Thyroid gland (tissue), 4 donors: ENCODE measurements around the gene SLC36A3. TPM values are rescaled to one million over a fixed set of nuclear protein-coding genes. Genes with fewer than 3 reads are reported as not detected.

Experiments
- DNase-seq, 2 donors: peaks; one replicate each; pipeline ENCODE4 v3.0.0-alpha.2; 2019
- H3K27ac ChIP-seq, 3 donors: fragments of 200-600 bp; sonication (generic); 1 replicate in 2 of 3; 2 replicates in 1 of 3; pipeline ENCODE4 v1.5.1; 2016 to 2019; ENCODE audit warnings: mild to moderate bottlenecking in 1 of 3, moderate library complexity in 1 of 3
- H3K27me3 ChIP-seq: fragments of 200-600 bp; sonication (generic); one replicate; pipeline ENCODE4 v1.5.1; 2019
- H3K36me3 ChIP-seq, 2 donors: fragments of 200-600 bp; sonication (generic); one replicate each; pipeline ENCODE4 v1.5.1; 2016 to 2019
- H3K4me1 ChIP-seq, 2 donors: fragments of 200-600 bp; sonication (generic); one replicate each; pipeline ENCODE4 v1.5.1; 2017 to 2019
- H3K4me3 ChIP-seq, 3 donors: fragments of 200-600 bp; sonication (generic); replicated peaks in 1 of 3; 1 replicate in 2 of 3; 2 replicates in 1 of 3; pipeline ENCODE4 v1.5.1; 2016; ENCODE audit warnings: mild to moderate bottlenecking in 1 of 3
- H3K9me3 ChIP-seq: fragments of 200-600 bp; sonication (generic); one replicate; pipeline ENCODE4 v1.5.1; 2017
- POLR2A ChIP-seq, 2 donors: fragments of 450-650 bp; IDR thresholded peaks; one replicate each; pipeline ENCODE4 v1.6.1; 2017; ENCODE audit warnings: antibody characterized with exemption in 2 of 2, mild to moderate bottlenecking in 2 of 2, moderate library complexity in 1 of 2
- WGBS, 2 donors: methylation state at CpG; one replicate each; pipeline ENCODE4 v1.1.5; 2017; 5-methylcytosine and 5-hydroxymethylcytosine counted together
- intact Hi-C: fragments of 100-400 bp; cut with DNase I; formaldehyde crosslinking; loops from one replicate; pipeline ENCODE4 v1.15.1; 2023
- total RNA-seq, 4 donors: library from RNA; depleted of rRNA; stranded (reverse); fragments of >200 nt; gene quantifications; one replicate each; pipeline ENCODE4 v1.2.3, GENCODE V29; 2016
- TF ChIP-seq, protein P1 (sequence below), 6 experiments: fragments of 200-600 bp in 3 of 6; fragments of 450-650 bp in 3 of 6; sonication (generic) in 3 of 6; IDR thresholded peaks; one replicate each; pipeline ENCODE4 v1.5.1; 2016 to 2019; ENCODE audit warnings: antibody characterized with exemption in 6 of 6, mild to moderate bottlenecking in 2 of 6, inconsistent platforms in 1 of 6, moderate library complexity in 1 of 6

The SLC36A3 gene
- total RNA-seq, 4 donors from 2014 or later, result not detected

DNA sequence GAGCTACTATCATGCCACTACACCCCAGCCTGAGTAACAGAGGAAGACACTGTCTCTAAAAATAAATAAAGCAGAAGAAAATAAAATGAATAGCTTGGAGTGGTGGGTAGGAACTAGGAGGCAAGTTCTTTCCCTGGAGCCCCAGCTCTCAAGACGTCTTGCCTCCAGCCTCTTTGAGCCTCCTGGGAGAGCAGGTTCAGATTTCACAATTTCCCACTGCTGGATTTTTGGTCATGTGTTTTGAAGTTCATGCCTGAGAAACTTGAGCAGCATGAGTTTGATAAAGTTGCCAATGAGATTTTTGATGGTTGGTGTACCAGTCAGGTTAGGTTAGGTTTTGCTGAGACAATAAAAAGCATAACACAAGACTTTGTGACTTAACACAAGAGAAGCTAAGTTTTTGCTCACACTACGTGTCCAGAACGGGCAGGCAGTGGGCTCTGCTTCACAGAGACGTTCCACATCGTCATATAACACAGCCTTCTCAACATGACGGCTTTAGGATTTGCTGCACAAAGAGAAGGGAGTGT, 75.6 kb downstream of the SLC36A3 start:
- TF ChIP-seq POLR2A (IDR thresholded peaks at IDR 0.05), result no peak
- TF ChIP-seq, protein P1, sequence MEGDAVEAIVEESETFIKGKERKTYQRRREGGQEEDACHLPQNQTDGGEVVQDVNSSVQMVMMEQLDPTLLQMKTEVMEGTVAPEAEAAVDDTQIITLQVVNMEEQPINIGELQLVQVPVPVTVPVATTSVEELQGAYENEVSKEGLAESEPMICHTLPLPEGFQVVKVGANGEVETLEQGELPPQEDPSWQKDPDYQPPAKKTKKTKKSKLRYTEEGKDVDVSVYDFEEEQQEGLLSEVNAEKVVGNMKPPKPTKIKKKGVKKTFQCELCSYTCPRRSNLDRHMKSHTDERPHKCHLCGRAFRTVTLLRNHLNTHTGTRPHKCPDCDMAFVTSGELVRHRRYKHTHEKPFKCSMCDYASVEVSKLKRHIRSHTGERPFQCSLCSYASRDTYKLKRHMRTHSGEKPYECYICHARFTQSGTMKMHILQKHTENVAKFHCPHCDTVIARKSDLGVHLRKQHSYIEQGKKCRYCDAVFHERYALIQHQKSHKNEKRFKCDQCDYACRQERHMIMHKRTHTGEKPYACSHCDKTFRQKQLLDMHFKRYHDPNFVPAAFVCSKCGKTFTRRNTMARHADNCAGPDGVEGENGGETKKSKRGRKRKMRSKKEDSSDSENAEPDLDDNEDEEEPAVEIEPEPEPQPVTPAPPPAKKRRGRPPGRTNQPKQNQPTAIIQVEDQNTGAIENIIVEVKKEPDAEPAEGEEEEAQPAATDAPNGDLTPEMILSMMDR (IDR thresholded peaks at IDR 0.05), result no peak
- Histone ChIP-seq H3K4me1 (peaks cover 6% of the 10 kb centered on the region in 2 donors), H3K36me3 (no peaks in the 10 kb centered on the region), H3K27me3 (no peaks in the 10 kb centered on the region), H3K4me3 (no peak overlapping the region), H3K27ac (no peak overlapping the region), H3K9me3 (no peaks in the 10 kb centered on the region)
- 71% methylated on average over 6 of the region's 6 CpGs for WGBS, 2 donors
- DNase-seq, result no peak
- intact Hi-C loops, result no loop called here

Other genes starting within 250 kb of the SLC36A3 start
- gene TNIP1, start 222.7 kb downstream of the SLC36A3 start, total RNA-seq, result 100 to 1,000 TPM in 1 of 4 donors, 10 to 100 TPM in 3; 74.4 to 115 (median 94.7) TPM
- gene ANXA6, start 146.0 kb downstream of the SLC36A3 start, total RNA-seq, result 100 to 1,000 TPM; 122 to 283 (median 180) TPM
- gene CCDC69, start 79.7 kb downstream of the SLC36A3 start, total RNA-seq, result 10 to 100 TPM; 13.5 to 51.6 (median 18.3) TPM
- 10 to 100 TPM; 15.4 to 23.8 (median 18.8) TPM for gene GM2A, start 50.6 kb downstream of the SLC36A3 start, total RNA-seq
- gene SLC36A2, start 43.8 kb upstream of the SLC36A3 start, total RNA-seq, result not detected
- 1 to 10 TPM; 4.5 to 7.5 (median 5.9) TPM for gene SLC36A1, start 143.8 kb upstream of the SLC36A3 start, total RNA-seq